Fibroblast of lung (primary cell): ENCODE data around the gene DNAJB4. TPM values are rescaled to one million over a fixed set of nuclear protein-coding genes. Genes with fewer than 3 reads are reported as not detected.
"Not testable (repeated sequence)": the region's sequence is repeated elsewhere in the genome, so short reads cannot be mapped to it uniquely, and the experiment has no call there.

Experiments used
- DNase-seq, 2 donors: peaks; one replicate each; pipeline versions ENCODE4 v3.0.0 to v3.0.0-alpha.2; 2010; ENCODE audit warnings: low read depth in 2 of 2
- H2AFZ ChIP-seq: 2 replicates; pipeline ENCODE4 v1.5.1; 2012; ENCODE audit warnings: low read length, control low read depth, inconsistent platforms
- H3K27ac ChIP-seq: 2 replicates; pipeline ENCODE4 v1.5.1; 2011; ENCODE audit warnings: low read length, control low read depth; ENCODE audit not compliant: insufficient read depth
- H3K27me3 ChIP-seq: 2 replicates; pipeline ENCODE4 v1.5.1; 2011; ENCODE audit warnings: mild to moderate bottlenecking, low read length; ENCODE audit not compliant: control insufficient read depth, insufficient read depth
- H3K36me3 ChIP-seq: 2 replicates; pipeline ENCODE4 v1.5.1; 2011; ENCODE audit warnings: low read length; ENCODE audit not compliant: control insufficient read depth, insufficient read depth
- H3K4me1 ChIP-seq: 2 replicates; pipeline ENCODE4 v1.5.1; 2011; ENCODE audit warnings: low read length; ENCODE audit not compliant: control insufficient read depth, insufficient read depth; ENCODE audit errors: extremely low read depth
- H3K4me2 ChIP-seq: 2 replicates; pipeline ENCODE4 v1.5.1; 2011; ENCODE audit warnings: low read length, control low read depth; ENCODE audit not compliant: insufficient read depth; ENCODE audit errors: extremely low read depth
- H3K4me3 ChIP-seq, 4 experiments: fragments of 200-600 bp in 1 of 4; sonication (generic) in 1 of 4; replicated peaks in 1 of 4; 2 replicates each; pipeline ENCODE4 v1.5.1; 2011 to 2016; ENCODE audit warnings: low read length in 4 of 4, low read depth in 3 of 4, mild to moderate bottlenecking in 3 of 4, control low read depth in 2 of 4, inconsistent platforms in 1 of 4, mixed read lengths in 1 of 4; ENCODE audit not compliant: insufficient read depth in 1 of 4; ENCODE audit errors: control extremely low read depth in 1 of 4
- H3K79me2 ChIP-seq: 2 replicates; pipeline ENCODE4 v1.5.1; 2012; ENCODE audit warnings: mild to moderate bottlenecking, low read length, inconsistent platforms; ENCODE audit not compliant: control insufficient read depth, insufficient read depth
- H3K9ac ChIP-seq: 2 replicates; pipeline ENCODE4 v1.5.1; 2011; ENCODE audit warnings: mild to moderate bottlenecking, low read length, control low read depth; ENCODE audit not compliant: insufficient read depth
- H3K9me3 ChIP-seq: 2 replicates; pipeline ENCODE4 v1.5.1; 2012; ENCODE audit warnings: low read depth, low read length; ENCODE audit not compliant: control insufficient read depth, insufficient read depth
- H4K20me1 ChIP-seq: 2 replicates; pipeline ENCODE4 v1.5.1; 2011; ENCODE audit warnings: low read length; ENCODE audit not compliant: control insufficient read depth, insufficient read depth; ENCODE audit errors: extremely low read depth
- EZH2 ChIP-seq: IDR thresholded peaks from 2 replicates; pipeline ENCODE4 v1.5.1; 2012; ENCODE audit warnings: low read length, control low read depth, mild to moderate bottlenecking; ENCODE audit errors: missing control alignments
- polyA plus RNA-seq, 2 donors: library from polyadenylated mRNA; depleted of rRNA in 1 of 2; stranded (reverse) in 1 of 2; unstranded in 1 of 2; fragments of >200 nt; gene quantifications; 2 replicates each; pipeline ENCODE4 v1.2.1, GENCODE V29; 2011 to 2012; ENCODE audit warnings: missing spikeins in 1 of 2
- total RNA-seq: library from RNA; depleted of rRNA; stranded (reverse); fragments of >200 nt; gene quantifications from 2 replicates; pipeline ENCODE4 v1.2.1, GENCODE V29; 2014
- TF ChIP-seq, protein P1 (sequence below), 2 donors: IDR thresholded peaks in 1 of 2; conservative IDR thresholded peaks in 1 of 2; 1 replicate in 1 of 2; 2 replicates in 1 of 2; pipeline ENCODE4 v1.5.1; 2011 to 2012; ENCODE audit warnings: low read length in 2 of 2, control low read depth in 1 of 2, inconsistent platforms in 1 of 2, low read depth in 1 of 2, mild to moderate bottlenecking in 1 of 2

DNAJB4 gene
- total and polyA plus RNA-seq, 2 donors (not counting 1 experiment from before 2014, with no cell fraction given) = 52.0 to 78.7 TPM

DNA sequence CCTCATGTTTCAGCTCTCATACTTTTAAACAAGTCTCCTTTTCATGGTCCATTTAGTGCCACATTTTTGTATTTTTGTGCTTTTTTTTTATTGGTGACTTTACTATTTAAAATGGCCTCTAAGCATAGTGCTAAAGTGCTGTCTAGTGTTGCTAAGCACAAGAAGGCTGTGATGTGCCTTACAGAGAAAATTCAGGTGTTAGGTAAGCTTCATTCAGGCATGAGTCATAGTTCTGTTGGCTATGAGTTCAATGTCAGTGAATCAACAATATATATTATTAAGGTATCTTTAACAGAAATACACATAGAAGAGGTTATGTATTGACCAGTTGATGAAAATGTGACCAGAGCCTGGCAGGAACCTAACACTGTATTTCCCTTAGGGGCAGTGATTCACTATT, 13.1 kb upstream of the DNAJB4 start:
- Histone ChIP-seq H3K27ac (no peak overlapping the region), H2AFZ (no peak overlapping the region), H3K9ac (no peak overlapping the region), H3K27me3 (no peaks in the 10 kb centered on the region), H3K79me2 (peaks cover 52% of the 10 kb centered on the region), H3K36me3 (no peaks in the 10 kb centered on the region), H3K9me3 (no peaks in the 10 kb centered on the region), H3K4me2 (no peak overlapping the region), H4K20me1 (no peaks in the 10 kb centered on the region), H3K4me3 (no peak overlapping the region), H3K4me1 (peaks cover 2% of the 10 kb centered on the region)
- TF ChIP-seq, protein P1, sequence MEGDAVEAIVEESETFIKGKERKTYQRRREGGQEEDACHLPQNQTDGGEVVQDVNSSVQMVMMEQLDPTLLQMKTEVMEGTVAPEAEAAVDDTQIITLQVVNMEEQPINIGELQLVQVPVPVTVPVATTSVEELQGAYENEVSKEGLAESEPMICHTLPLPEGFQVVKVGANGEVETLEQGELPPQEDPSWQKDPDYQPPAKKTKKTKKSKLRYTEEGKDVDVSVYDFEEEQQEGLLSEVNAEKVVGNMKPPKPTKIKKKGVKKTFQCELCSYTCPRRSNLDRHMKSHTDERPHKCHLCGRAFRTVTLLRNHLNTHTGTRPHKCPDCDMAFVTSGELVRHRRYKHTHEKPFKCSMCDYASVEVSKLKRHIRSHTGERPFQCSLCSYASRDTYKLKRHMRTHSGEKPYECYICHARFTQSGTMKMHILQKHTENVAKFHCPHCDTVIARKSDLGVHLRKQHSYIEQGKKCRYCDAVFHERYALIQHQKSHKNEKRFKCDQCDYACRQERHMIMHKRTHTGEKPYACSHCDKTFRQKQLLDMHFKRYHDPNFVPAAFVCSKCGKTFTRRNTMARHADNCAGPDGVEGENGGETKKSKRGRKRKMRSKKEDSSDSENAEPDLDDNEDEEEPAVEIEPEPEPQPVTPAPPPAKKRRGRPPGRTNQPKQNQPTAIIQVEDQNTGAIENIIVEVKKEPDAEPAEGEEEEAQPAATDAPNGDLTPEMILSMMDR (conservative IDR thresholded peaks at IDR 0.05 in 1 of 2, IDR thresholded peaks at IDR 0.05 in 1 of 2; ENCODE audit: low read depth in 1 of 2, low read length in 2 of 2) = no peak
- no peak for TF ChIP-seq EZH2
- DNase-seq = no peak

DNA sequence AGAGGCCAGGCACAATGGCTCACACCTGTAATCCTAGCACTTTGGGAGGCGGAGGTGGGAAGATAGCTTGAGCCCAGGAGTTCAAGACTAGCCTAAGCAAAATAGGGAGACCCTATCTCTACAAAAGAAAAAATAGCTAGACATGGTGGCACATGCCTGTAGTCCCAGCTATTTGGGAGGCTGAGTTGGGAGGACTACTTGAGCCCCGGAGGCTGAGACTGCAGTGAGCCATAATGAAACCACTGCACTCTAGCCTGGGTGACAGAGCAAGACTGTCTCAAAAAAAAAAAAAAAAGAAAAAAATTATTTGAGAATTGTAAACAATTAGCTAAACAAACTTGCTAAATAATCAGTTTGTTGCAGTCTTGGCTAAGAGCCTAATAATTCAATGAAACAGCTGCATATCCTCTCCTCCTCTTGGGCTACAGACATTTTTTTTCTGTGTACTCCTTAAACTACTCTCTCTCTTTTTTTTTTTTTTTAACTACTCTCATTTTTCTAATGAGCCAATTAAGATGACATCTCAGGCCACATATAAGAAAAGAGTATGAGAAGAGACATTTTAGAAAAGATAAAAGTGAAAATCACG, 10.5 kb upstream of the DNAJB4 start:
- DNase-seq = peak in 1 of 2 donors; percentile 73
- Histone ChIP-seq H3K4me3 (no peak overlapping the region), H3K27ac (no peak overlapping the region), H3K79me2 (peaks cover 35% of the 10 kb centered on the region), H3K4me1 (no peaks in the 10 kb centered on the region), H3K4me2 (no peak overlapping the region), H3K27me3 (no peaks in the 10 kb centered on the region), H2AFZ (no peak overlapping the region), H3K9me3 (no peaks in the 10 kb centered on the region), H4K20me1 (no peaks in the 10 kb centered on the region), H3K9ac (no peak overlapping the region), H3K36me3 (no peaks in the 10 kb centered on the region)
- TF ChIP-seq, protein P1 (conservative IDR thresholded peaks at IDR 0.05 in 1 of 2, IDR thresholded peaks at IDR 0.05 in 1 of 2; ENCODE audit: low read depth in 1 of 2, low read length in 2 of 2) = no peak
- TF ChIP-seq EZH2 = no peak

DNA sequence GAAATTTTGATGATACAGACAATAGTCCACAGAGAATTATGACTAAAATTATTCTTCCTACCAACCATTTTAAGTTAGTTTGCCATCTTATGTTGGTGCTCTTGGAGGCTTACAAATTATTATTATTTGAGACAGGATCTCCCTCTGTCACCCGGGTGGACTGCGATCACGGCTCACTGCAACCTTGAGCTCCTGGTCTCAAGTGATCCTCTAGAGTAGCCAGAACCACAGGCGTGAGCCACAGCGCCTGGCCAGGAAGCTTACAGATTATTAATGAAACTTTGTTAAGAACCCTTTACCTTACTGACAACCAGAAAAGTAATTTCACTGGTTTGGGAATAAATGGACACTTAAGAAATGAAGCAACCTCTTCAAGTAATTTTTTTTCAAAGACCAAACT, 8.0 kb upstream of the DNAJB4 start:
- H3K9me3 ChIP-seq = no peaks in the 10 kb centered on the region
- no peak overlapping the region for H3K4me3 ChIP-seq
- no peak overlapping the region for H3K9ac ChIP-seq
- no peaks in the 10 kb centered on the region for H3K27me3 ChIP-seq
- H3K4me1 ChIP-seq = no peaks in the 10 kb centered on the region
- peaks cover 17% of the 10 kb centered on the region for H3K79me2 ChIP-seq
- H3K36me3 ChIP-seq = no peaks in the 10 kb centered on the region
- H3K4me2 ChIP-seq = no peak overlapping the region
- H4K20me1 ChIP-seq = no peaks in the 10 kb centered on the region
- no peak for DNase-seq
- H3K27ac ChIP-seq = no peak overlapping the region
- TF ChIP-seq EZH2 = no peak
- TF ChIP-seq, protein P1 (conservative IDR thresholded peaks at IDR 0.05 in 1 of 2, IDR thresholded peaks at IDR 0.05 in 1 of 2; ENCODE audit: low read depth in 1 of 2, low read length in 2 of 2) = no peak
- no peak overlapping the region for H2AFZ ChIP-seq

DNA sequence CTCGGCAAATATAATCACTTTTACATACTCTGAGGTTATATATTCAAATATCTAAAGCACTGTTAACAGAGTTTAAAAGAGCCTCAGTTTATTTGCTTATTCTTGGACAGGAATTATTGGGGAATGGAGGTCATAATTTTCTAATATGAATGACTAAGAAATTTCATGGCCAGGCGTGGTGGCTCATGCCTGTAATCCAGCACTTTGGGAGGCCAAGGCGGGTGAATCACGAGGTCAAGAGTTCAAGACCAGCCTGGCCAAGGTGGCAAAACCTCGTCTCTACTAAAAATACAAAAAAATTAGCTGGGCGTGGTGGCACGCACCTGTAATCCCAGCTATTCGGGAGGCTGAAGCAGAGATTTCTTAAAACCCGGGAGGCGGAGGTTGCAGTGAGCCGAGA, 4.2 kb upstream of the DNAJB4 start:
- DNase-seq = not testable (repeated sequence)

More for the DNA sequence above, 4.2 kb upstream of the DNAJB4 start:
- H3K27me3 ChIP-seq, H3K4me3 ChIP-seq, H3K4me2 ChIP-seq, H3K9me3 ChIP-seq, H3K4me1 ChIP-seq, H3K36me3 ChIP-seq, H3K27ac ChIP-seq, H2AFZ ChIP-seq, H4K20me1 ChIP-seq, H3K9ac ChIP-seq: not testable (repeated sequence)
- H3K79me2 ChIP-seq = peaks cover 11% of the 10 kb centered on the region
